SK-N-SH treated with all-trans-retinoic acid at 6 μM for 48 hours (cell line): ENCODE results near the gene COBLL1.

ENCODE experiments used
- ARNTL ChIP-seq: fragments of 450-650 bp; formaldehyde crosslinking; IDR thresholded peaks from 2 replicates; pipeline ENCODE4 v1.5.0; 2020; ENCODE audit warnings: low read depth, mild to moderate bottlenecking, moderate library complexity, borderline replicate concordance
- BACH2 ChIP-seq: fragments of 250-450 bp; sonication (Bioruptor Pico); IDR thresholded peaks from 2 replicates; pipeline ENCODE4 v1.9.0; 2021; ENCODE audit warnings: mild to moderate bottlenecking, borderline replicate concordance
- CREB5 ChIP-seq: fragments of 250-450 bp; sonication (Bioruptor Pico); IDR thresholded peaks from 2 replicates; pipeline ENCODE4 v1.5.1; 2020; ENCODE audit warnings: low read depth, mild to moderate bottlenecking, moderate library complexity
- CSRNP3 ChIP-seq: fragments of 250-450 bp; sonication (Bioruptor Pico); IDR thresholded peaks from 2 replicates; pipeline ENCODE4 v1.5.1; 2021; ENCODE audit warnings: mild to moderate bottlenecking, moderate library complexity
- ESRRG ChIP-seq: fragments of 250-450 bp; sonication (Bioruptor Pico); IDR thresholded peaks from 2 replicates; pipeline ENCODE4 v1.6.1; 2021; ENCODE audit warnings: mild to moderate bottlenecking
- ISL1 ChIP-seq: fragments of 250-450 bp; sonication (Bioruptor Pico); IDR thresholded peaks from 2 replicates; pipeline ENCODE4 v2.1.2; 2022; ENCODE audit warnings: mild to moderate bottlenecking, moderate library complexity
- PATZ1 ChIP-seq: fragments of 250-450 bp; sonication (Bioruptor Pico); IDR thresholded peaks from 2 replicates; pipeline ENCODE4 v1.8.0; 2020; ENCODE audit warnings: mild to moderate bottlenecking, moderate library complexity, borderline replicate concordance
- ZC3H10 ChIP-seq: fragments of 250-450 bp; sonication (Bioruptor Pico); IDR thresholded peaks from 2 replicates; pipeline ENCODE4 v1.5.1; 2021; ENCODE audit warnings: mild to moderate bottlenecking, moderate library complexity
- ZFP3 ChIP-seq: fragments of 250-450 bp; sonication (Bioruptor Pico); IDR thresholded peaks from 2 replicates; pipeline ENCODE4 v1.5.0; 2020; ENCODE audit warnings: mild to moderate bottlenecking, moderate library complexity
- ZFP30 ChIP-seq: fragments of 450-650 bp; formaldehyde crosslinking; IDR thresholded peaks from 2 replicates; pipeline ENCODE4 v1.5.0; 2022; ENCODE audit warnings: mild to moderate bottlenecking, moderate library complexity
- ZNF565 ChIP-seq: fragments of 450-650 bp; formaldehyde crosslinking; conservative IDR thresholded peaks from 2 replicates; pipeline ENCODE4 v1.5.0; 2020; ENCODE audit warnings: low read depth, mild to moderate bottlenecking, moderate library complexity
- ZNF8 ChIP-seq: fragments of 450-650 bp; formaldehyde crosslinking; IDR thresholded peaks from 2 replicates; pipeline ENCODE4 v1.5.0; 2020; ENCODE audit warnings: mild to moderate bottlenecking, moderate library complexity
- TF ChIP-seq, protein P1 (sequence below): fragments of 250-450 bp; sonication (Bioruptor Pico); IDR thresholded peaks from 2 replicates; pipeline ENCODE4 v1.8.0; 2021; ENCODE audit warnings: low read depth, mild to moderate bottlenecking, moderate library complexity, borderline replicate concordance

DNA sequence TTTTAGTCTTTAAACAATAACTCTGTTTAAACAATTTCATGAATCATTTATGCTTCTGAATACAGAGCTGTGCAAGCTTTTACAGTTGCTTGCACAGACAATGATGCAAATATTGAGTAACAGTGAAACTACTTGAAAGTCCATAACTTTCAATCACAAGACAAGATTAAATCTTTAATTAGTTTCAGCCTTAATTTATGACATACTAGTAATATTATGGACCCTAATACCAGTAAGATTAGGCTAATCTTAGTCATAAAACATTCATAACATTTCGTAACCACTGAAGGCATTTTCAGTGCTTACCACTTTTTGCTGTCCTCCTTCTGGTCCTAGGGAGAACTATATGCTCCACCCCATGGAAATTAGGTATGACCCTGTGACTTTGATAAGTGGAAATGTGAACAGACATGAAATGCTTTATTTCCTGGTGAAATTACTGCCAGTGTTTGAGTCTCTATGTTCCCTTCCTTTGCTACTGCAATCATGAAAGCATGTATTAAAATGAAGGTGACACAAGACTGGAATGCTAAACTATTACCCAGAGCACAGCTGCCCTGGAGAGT lies 1.8 kb upstream of the COBLL1 start:
- TF ChIP-seq ISL1 (CRISPR knock-in tag) (peak; percentile 97), BACH2 (CRISPR knock-in tag) (no peak), ZFP3 (CRISPR knock-in tag) (no peak), CSRNP3 (CRISPR knock-in tag) (no peak), PATZ1 (CRISPR knock-in tag) (no peak), ZFP30 (CRISPR knock-in tag) (no peak), CREB5 (CRISPR knock-in tag) (no peak), ESRRG (CRISPR knock-in tag) (no peak), ZC3H10 (no peak), ZNF565 (CRISPR knock-in tag) (no peak), ARNTL (CRISPR knock-in tag) (no peak), ZNF8 (CRISPR knock-in tag) (no peak)
- TF ChIP-seq, protein P1, sequence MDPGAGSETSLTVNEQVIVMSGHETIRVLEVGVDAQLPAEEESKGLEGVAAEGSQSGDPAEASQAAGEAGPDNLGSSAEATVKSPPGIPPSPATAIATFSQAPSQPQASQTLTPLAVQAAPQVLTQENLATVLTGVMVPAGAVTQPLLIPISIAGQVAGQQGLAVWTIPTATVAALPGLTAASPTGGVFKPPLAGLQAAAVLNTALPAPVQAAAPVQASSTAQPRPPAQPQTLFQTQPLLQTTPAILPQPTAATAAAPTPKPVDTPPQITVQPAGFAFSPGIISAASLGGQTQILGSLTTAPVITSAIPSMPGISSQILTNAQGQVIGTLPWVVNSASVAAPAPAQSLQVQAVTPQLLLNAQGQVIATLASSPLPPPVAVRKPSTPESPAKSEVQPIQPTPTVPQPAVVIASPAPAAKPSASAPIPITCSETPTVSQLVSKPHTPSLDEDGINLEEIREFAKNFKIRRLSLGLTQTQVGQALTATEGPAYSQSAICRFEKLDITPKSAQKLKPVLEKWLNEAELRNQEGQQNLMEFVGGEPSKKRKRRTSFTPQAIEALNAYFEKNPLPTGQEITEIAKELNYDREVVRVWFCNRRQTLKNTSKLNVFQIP (CRISPR knock-in tag), result no peak
